Upper lobe of left lung (tissue), 6 donors: ENCODE measurements around the gene TRNP1. TPM values are rescaled to one million over a fixed set of nuclear protein-coding genes. Genes with fewer than 3 reads are reported as not detected.
A peak's percentile ranks its signal among the peaks of the same experiment; 100 is the strongest.

Source experiments
- ATAC-seq, 2 donors: fragments of 200-7000 bp; cut with Tn5 transposase; one replicate each; pipeline ENCODE4 v1.9.1; 2022; ENCODE audit warnings: mild to moderate bottlenecking in 2 of 2, moderate library complexity in 2 of 2; ENCODE audit not compliant: low FRiP score in 2 of 2
- DNase-seq, 2 donors: peaks; one replicate each; pipeline ENCODE4 v3.0.0-alpha.2; 2019 to 2020
- H3K27ac ChIP-seq, 4 donors: fragments of 200-600 bp; sonication (generic); one replicate each; pipeline ENCODE4 v1.5.1; 2016 to 2019
- H3K27me3 ChIP-seq, 4 donors: fragments of 200-600 bp; sonication (generic); one replicate each; pipeline ENCODE4 v1.5.1; 2017 to 2019
- H3K36me3 ChIP-seq, 4 donors: fragments of 200-600 bp; sonication (generic); one replicate each; pipeline ENCODE4 v1.5.1; 2016 to 2019
- H3K4me1 ChIP-seq, 4 donors: fragments of 200-600 bp; sonication (generic); one replicate each; pipeline ENCODE4 v1.5.1; 2018 to 2019
- H3K4me3 ChIP-seq, 4 donors: fragments of 200-600 bp; sonication (generic); one replicate each; pipeline ENCODE4 v1.5.1; 2017 to 2019; ENCODE audit warnings: mild to moderate bottlenecking in 2 of 4, moderate library complexity in 1 of 4
- H3K9me3 ChIP-seq, 4 donors: fragments of 200-600 bp; sonication (generic); one replicate each; pipeline ENCODE4 v1.5.1; 2018 to 2019
- EP300 ChIP-seq, 4 donors: sonication (generic); formaldehyde crosslinking; IDR thresholded peaks; one replicate each; pipeline ENCODE4 v1.5.1; 2017; ENCODE audit warnings: antibody characterized with exemption in 4 of 4, control low read depth in 2 of 4
- POLR2A ChIP-seq, 4 donors: fragments of 450-650 bp; IDR thresholded peaks; one replicate each; pipeline ENCODE4 v1.5.1; 2016 to 2017; ENCODE audit warnings: antibody characterized with exemption in 4 of 4, mild to moderate bottlenecking in 2 of 4
- POLR2AphosphoS5 ChIP-seq, 2 donors: sonication (generic); formaldehyde crosslinking; IDR thresholded peaks; one replicate each; pipeline ENCODE4 v1.5.1; 2017; ENCODE audit warnings: antibody characterized with exemption in 2 of 2
- WGBS, 2 donors: methylation state at CpG; one replicate each; pipeline ENCODE4 v1.1.5; 2017 to 2018; 5-methylcytosine and 5-hydroxymethylcytosine counted together
- total RNA-seq, 6 donors: library from RNA; depleted of rRNA in 4 of 6; stranded (reverse); fragments of >200 nt in 4 of 6; gene quantifications; one replicate each; pipeline versions ENCODE4 v1.1.0 to v1.2.1, GENCODE V29; 2016 to 2021
- TF ChIP-seq, protein P1 (sequence below), 6 experiments: fragments of 450-650 bp in 4 of 6; fragments of 200-600 bp in 2 of 6; sonication (generic) in 2 of 6; IDR thresholded peaks; one replicate each; pipeline ENCODE4 v1.5.1; 2016 to 2019; ENCODE audit warnings: antibody characterized with exemption in 6 of 6
- donor health status: DM: no; HTN: no; CAD: no; lungs with moderate emphysema.
- donor health status: DM: no; HTN: yes; CAD: no; lungs with severe emphysema.

Gene TRNP1
- total RNA-seq, 6 donors from 2014 or later, result 9.1 to 38.0 (median 26.0) TPM

DNA sequence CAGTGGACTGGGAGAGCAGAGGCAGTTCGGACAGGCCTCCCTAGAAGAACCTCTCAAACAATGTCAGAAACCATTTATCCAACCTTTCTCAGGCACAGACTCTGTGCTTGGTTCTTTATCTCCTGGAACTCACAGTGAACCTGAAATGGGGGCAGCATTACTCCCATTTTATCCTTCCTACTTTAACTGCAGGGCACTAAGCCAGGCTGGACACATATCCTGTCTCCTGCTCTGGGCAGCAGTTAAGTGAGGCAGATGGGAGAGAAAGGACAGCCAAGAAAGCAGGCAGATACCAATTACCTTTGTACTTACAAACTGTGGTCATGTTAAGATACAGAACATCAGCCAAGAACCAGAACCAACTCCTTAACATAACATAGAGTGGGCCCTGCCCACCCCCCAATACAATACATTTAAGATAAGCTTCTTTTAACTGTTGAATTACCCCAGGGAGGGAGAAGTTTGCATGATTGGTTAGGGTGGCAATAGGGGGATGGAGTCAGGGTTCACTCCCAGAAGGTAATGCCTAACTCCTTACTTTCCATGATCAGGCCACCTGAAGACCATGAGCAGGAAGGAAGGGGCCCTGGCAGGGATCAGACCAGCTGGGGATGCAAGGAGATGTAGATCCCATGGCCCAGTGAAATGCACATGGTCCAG, 44.1 kb upstream of the TRNP1 start:
- ATAC-seq (no peak), DNase-seq (no peak)
- H3K27ac ChIP-seq, result no peak overlapping the region
- H3K4me3 ChIP-seq, result no peak overlapping the region
- H3K4me1 ChIP-seq, result no peaks in the 10 kb centered on the region
- 69 to 100% methylated on average over 1 of the region's 1 CpG for WGBS, 2 donors
- TF ChIP-seq, protein P1, sequence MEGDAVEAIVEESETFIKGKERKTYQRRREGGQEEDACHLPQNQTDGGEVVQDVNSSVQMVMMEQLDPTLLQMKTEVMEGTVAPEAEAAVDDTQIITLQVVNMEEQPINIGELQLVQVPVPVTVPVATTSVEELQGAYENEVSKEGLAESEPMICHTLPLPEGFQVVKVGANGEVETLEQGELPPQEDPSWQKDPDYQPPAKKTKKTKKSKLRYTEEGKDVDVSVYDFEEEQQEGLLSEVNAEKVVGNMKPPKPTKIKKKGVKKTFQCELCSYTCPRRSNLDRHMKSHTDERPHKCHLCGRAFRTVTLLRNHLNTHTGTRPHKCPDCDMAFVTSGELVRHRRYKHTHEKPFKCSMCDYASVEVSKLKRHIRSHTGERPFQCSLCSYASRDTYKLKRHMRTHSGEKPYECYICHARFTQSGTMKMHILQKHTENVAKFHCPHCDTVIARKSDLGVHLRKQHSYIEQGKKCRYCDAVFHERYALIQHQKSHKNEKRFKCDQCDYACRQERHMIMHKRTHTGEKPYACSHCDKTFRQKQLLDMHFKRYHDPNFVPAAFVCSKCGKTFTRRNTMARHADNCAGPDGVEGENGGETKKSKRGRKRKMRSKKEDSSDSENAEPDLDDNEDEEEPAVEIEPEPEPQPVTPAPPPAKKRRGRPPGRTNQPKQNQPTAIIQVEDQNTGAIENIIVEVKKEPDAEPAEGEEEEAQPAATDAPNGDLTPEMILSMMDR (IDR thresholded peaks at IDR 0.05), result no peak
- no peak for TF ChIP-seq EP300 (IDR thresholded peaks at IDR 0.05)
- peaks cover 6 to 37% (median 28%) of the 10 kb centered on the region in 4 donors for H3K36me3 ChIP-seq
- H3K9me3 ChIP-seq, result no peaks in the 10 kb centered on the region
- no peaks in the 10 kb centered on the region for H3K27me3 ChIP-seq

DNA sequence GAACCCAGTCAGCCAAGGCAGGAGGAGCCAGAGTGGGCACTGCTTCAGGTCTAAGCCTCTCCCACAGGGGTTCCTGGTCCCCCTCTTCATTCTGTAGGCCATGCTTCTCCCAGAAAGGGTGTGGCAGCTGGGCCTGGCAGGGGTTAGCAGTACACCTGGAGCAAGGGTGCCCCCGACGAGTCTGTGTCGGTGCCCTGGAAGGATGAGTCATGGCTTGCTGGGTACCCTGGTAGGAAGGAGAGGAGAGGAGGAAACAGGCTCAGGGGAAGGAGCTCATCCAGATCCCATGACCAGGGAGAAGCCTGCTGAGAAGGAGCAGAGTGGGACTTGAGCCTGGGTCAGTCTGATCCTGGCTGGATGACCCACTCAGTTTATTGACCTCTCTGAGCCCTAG, 43.6 kb upstream of the TRNP1 start:
- Histone ChIP-seq H3K27ac (no peak overlapping the region), H3K4me3 (no peak overlapping the region), H3K36me3 (peaks cover 3 to 32% (median 23%) of the 10 kb centered on the region in 4 donors), H3K4me1 (no peaks in the 10 kb centered on the region), H3K27me3 (no peaks in the 10 kb centered on the region), H3K9me3 (no peaks in the 10 kb centered on the region)
- no peak for DNase-seq
- no peak for ATAC-seq
- 70 to 90% methylated on average over 3 of the region's 3 CpGs for WGBS, 2 donors
- no peak for TF ChIP-seq EP300 (IDR thresholded peaks at IDR 0.05)
- no peak for TF ChIP-seq POLR2A (IDR thresholded peaks at IDR 0.05)
- TF ChIP-seq POLR2AphosphoS5 (IDR thresholded peaks at IDR 0.05), result no peak
- TF ChIP-seq, protein P1 (IDR thresholded peaks at IDR 0.05), result no peak

DNA sequence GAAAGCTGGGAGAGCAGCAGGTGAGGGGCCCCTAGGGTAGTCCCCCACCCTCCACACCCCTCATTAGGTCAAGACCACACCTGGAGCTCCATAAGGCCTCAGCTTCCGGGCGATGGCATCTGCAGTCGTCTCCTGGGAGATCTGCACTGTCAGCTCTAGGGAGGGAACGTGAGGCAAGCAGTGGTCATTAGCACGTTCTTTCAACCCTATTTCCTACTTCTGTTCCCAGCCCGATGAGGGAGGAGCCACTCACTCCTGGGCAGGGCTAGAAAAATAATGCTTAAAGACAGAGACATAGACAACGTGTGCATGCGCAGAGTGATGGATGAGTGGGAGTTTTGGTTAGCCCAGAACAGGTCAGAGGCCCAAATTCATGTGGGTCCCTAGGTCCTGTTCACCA, 42.9 kb upstream of the TRNP1 start:
- H3K27ac ChIP-seq, result no peak overlapping the region
- H3K9me3 ChIP-seq, result no peaks in the 10 kb centered on the region
- TF ChIP-seq, protein P1 (IDR thresholded peaks at IDR 0.05), result no peak
- TF ChIP-seq EP300 (IDR thresholded peaks at IDR 0.05) (no peak), POLR2AphosphoS5 (IDR thresholded peaks at IDR 0.05) (no peak), POLR2A (IDR thresholded peaks at IDR 0.05) (no peak)
- ATAC-seq, result no peak
- 73 to 80% methylated on average over 8 of the region's 8 CpGs for WGBS, 2 donors
- H3K4me1 ChIP-seq, result no peaks in the 10 kb centered on the region
- H3K36me3 ChIP-seq, result peaks cover 3 to 25% (median 16%) of the 10 kb centered on the region in 4 donors
- DNase-seq, result no peak
- no peak overlapping the region for H3K4me3 ChIP-seq
- H3K27me3 ChIP-seq, result no peaks in the 10 kb centered on the region

DNA sequence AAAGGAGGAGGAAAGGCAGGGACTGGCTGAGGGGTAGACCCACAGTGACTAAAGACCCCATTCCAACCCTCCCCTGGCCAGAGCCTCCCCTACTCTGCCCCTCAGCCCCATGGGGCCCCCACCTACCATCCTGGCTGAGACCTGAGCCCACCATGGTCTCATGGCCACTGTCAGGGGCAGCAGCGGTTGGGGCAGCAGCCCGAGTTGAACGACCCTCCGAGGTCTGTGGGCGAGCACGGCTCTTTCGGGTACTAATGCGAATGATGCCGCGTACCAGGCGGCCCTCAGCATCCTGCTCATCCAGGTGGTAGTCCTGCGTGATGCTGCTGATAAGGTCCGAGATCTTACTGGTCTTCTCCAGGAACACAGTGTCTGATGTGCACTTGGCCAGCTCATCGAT, 42.3 kb upstream of the TRNP1 start:
- DNase-seq, result no peak
- no peaks in the 10 kb centered on the region for H3K4me1 ChIP-seq
- no peak overlapping the region for H3K27ac ChIP-seq
- H3K4me3 ChIP-seq, result no peak overlapping the region
- H3K9me3 ChIP-seq, result no peaks in the 10 kb centered on the region
- TF ChIP-seq POLR2AphosphoS5 (IDR thresholded peaks at IDR 0.05), result no peak
- TF ChIP-seq, protein P1 (IDR thresholded peaks at IDR 0.05), result no peak
- TF ChIP-seq EP300 (IDR thresholded peaks at IDR 0.05), result no peak
- TF ChIP-seq POLR2A (IDR thresholded peaks at IDR 0.05), result no peak
- ATAC-seq, result peak in 1 of 2 donors; percentile 8
- peaks cover 0 to 19% (median 10%) of the 10 kb centered on the region in 4 donors for H3K36me3 ChIP-seq
- no peaks in the 10 kb centered on the region for H3K27me3 ChIP-seq
- WGBS, 2 donors, result 86 to 100% methylated on average over 1 to 6 of the region's 14 CpGs
